Gastrocnemius medialis (tissue), 4 donors: ENCODE data around the gene KCNIP4.

Experiments
- POLR2A ChIP-seq, 2 donors: fragments of 450-650 bp; IDR thresholded peaks; one replicate each; pipeline ENCODE4 v1.6.1; 2017; ENCODE audit warnings: antibody characterized with exemption in 2 of 2, mild to moderate bottlenecking in 2 of 2, moderate library complexity in 2 of 2
- TF ChIP-seq, protein P1 (sequence below), 5 experiments: fragments of 450-650 bp in 3 of 5; fragments of 200-600 bp in 2 of 5; sonication (generic) in 2 of 5; IDR thresholded peaks in 4 of 5; conservative IDR thresholded peaks in 1 of 5; 1 replicate in 4 of 5; 2 replicates in 1 of 5; pipeline ENCODE4 v1.5.1; 2016 to 2019; ENCODE audit warnings: antibody characterized with exemption in 5 of 5, mild to moderate bottlenecking in 3 of 5, moderate library complexity in 3 of 5

GRCh38 chr4:20787940-20788665 is 1160.5 kb downstream of the KCNIP4 start:
- TF ChIP-seq, protein P1, sequence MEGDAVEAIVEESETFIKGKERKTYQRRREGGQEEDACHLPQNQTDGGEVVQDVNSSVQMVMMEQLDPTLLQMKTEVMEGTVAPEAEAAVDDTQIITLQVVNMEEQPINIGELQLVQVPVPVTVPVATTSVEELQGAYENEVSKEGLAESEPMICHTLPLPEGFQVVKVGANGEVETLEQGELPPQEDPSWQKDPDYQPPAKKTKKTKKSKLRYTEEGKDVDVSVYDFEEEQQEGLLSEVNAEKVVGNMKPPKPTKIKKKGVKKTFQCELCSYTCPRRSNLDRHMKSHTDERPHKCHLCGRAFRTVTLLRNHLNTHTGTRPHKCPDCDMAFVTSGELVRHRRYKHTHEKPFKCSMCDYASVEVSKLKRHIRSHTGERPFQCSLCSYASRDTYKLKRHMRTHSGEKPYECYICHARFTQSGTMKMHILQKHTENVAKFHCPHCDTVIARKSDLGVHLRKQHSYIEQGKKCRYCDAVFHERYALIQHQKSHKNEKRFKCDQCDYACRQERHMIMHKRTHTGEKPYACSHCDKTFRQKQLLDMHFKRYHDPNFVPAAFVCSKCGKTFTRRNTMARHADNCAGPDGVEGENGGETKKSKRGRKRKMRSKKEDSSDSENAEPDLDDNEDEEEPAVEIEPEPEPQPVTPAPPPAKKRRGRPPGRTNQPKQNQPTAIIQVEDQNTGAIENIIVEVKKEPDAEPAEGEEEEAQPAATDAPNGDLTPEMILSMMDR (IDR thresholded peaks at IDR 0.05 in 4 of 5, conservative IDR thresholded peaks at IDR 0.05 in 1 of 5), result no peak
- TF ChIP-seq POLR2A (IDR thresholded peaks at IDR 0.05), result no peak
